Neural cell (in vitro differentiated cells): ENCODE results near the gene PACS2.

Experiments
- EZH2 ChIP-seq: fragments of 200-600, 300-800 bp; shearing (Covaris generic), sonication (generic); IDR thresholded peaks from 2 replicates; pipeline ENCODE4 v1.6.1; 2014; ENCODE audit warnings: antibody characterized with exemption, low read length, borderline replicate concordance, mild to moderate bottlenecking; ENCODE audit not compliant: insufficient read depth, poor library complexity, severe bottlenecking
- POLR2AphosphoS5 ChIP-seq: IDR thresholded peaks from 2 replicates; pipeline ENCODE4 v1.6.1; 2012
- SMC3 ChIP-seq: fragments of 450-650 bp; conservative IDR thresholded peaks from 2 replicates; pipeline ENCODE4 v1.6.1; 2014; ENCODE audit warnings: antibody characterized with exemption, mild to moderate bottlenecking, moderate library complexity; ENCODE audit not compliant: poor library complexity
- TF ChIP-seq, protein P1 (sequence below): fragments of 450-650 bp; IDR thresholded peaks from 2 replicates; pipeline ENCODE4 v1.5.1; 2014; ENCODE audit warnings: antibody characterized with exemption, mild to moderate bottlenecking, moderate library complexity; ENCODE audit not compliant: poor library complexity, severe bottlenecking

DNA sequence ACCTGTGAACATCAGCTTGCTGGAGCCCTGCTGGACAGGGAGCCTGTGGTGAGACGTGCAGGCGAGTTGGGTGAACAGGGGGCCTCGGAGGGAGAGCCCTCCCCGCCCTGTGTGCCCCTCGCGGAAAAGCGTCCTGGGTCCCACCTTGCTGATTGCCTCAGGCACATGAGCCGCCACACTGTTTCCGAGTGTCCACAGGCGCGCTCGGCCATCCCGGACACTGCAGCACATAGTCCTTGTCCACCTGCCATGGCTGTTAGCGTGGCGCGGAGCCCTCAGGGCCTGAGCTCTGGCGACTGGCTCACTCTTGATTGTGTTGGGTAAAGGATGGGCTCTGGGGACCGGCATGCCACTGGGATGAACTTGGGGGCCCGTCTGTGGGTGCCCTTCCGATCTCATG is 40.0 kb downstream of the PACS2 start:
- TF ChIP-seq, protein P1, sequence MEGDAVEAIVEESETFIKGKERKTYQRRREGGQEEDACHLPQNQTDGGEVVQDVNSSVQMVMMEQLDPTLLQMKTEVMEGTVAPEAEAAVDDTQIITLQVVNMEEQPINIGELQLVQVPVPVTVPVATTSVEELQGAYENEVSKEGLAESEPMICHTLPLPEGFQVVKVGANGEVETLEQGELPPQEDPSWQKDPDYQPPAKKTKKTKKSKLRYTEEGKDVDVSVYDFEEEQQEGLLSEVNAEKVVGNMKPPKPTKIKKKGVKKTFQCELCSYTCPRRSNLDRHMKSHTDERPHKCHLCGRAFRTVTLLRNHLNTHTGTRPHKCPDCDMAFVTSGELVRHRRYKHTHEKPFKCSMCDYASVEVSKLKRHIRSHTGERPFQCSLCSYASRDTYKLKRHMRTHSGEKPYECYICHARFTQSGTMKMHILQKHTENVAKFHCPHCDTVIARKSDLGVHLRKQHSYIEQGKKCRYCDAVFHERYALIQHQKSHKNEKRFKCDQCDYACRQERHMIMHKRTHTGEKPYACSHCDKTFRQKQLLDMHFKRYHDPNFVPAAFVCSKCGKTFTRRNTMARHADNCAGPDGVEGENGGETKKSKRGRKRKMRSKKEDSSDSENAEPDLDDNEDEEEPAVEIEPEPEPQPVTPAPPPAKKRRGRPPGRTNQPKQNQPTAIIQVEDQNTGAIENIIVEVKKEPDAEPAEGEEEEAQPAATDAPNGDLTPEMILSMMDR, result no peak
- no peak for TF ChIP-seq POLR2AphosphoS5
- TF ChIP-seq SMC3, result no peak
- no peak for TF ChIP-seq EZH2
